Daoy (cell line): ENCODE data around the gene CYCS. TPM values are rescaled to one million over a fixed set of nuclear protein-coding genes. Genes with fewer than 3 reads are reported as not detected.
A peak's percentile ranks its signal among the peaks of the same experiment; 100 is the strongest.
"Not testable (repeated sequence)": the region's sequence is repeated elsewhere in the genome, so short reads cannot be mapped to it uniquely, and the experiment has no call there.

Experiments used
- DNase-seq: peaks from one replicate; pipeline ENCODE4 v3.0.0-alpha.2; 2015; ENCODE audit warnings: low read depth
- total RNA-seq: library from RNA; depleted of rRNA; stranded (reverse); fragments of >200 nt; shearing (Covaris generic); gene quantifications from 2 replicates; pipeline ENCODE4 v1.2.3, GENCODE V29; 2014

Gene CYCS
- total RNA-seq, 1 experiment from 2014 or later = 218 TPM

- DNase-seq = no peak
These were observed 6.9 kb downstream of the CYCS start for GRCh38 chr7:25118048-25118753.

DNA sequence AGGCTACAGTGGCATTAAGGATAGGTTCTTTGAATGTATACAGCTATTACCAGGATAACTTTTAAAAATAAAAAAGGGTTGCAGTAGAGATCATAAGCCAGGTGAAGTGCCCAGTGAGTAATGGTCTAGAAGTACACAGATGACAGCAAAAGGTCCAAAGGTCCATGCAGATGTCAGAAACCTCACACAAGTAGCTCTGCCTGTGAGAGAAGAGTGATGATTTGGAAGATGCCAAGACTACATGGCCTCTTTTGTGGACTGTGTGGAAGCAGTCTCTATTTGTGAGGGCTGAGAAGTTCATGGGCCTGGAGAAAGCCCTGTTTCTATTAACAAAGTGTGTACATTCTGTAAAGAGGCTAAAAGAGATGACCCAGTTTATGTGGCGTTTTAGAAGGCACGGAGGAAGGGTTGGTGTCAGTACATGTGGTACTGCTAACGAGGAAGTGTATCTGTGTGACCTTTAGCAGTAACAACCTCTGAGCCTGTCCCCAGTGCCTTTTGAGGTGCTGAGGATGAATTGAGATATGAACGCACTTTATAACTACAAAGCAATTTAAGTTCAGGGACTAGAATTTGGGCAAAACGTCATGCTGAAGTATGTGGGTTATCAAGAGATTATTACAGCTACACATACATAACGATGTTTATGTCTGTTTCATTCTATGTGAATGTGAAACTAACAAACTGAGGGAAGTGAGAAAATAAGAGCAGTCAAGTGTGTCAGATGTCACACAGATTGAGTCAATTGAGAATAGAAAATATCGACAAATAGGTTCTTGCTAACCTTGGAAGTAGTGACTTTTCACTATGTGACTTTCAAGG lies 7.6 kb downstream of the CYCS start:
- no peak for DNase-seq

DNA sequence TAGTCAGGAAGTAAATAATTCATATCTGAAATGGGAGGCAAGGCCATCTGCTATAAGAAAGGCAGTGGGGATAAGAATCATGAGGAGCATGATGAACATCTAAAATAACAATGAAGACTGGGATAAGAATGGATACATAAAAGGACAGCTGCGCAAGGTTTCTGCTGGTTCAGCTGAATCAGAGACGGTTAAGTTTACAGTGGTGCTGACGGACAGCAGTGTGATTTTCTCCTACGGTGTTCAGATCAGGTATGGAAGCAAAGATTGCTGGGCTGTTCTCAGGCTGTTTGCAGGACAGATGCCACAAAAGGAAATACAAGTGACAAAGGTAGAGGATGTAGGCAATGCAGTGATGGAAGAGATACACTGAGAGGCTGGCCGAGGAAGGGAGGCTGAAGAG lies 8.4 kb downstream of the CYCS start:
- DNase-seq = no peak

DNA sequence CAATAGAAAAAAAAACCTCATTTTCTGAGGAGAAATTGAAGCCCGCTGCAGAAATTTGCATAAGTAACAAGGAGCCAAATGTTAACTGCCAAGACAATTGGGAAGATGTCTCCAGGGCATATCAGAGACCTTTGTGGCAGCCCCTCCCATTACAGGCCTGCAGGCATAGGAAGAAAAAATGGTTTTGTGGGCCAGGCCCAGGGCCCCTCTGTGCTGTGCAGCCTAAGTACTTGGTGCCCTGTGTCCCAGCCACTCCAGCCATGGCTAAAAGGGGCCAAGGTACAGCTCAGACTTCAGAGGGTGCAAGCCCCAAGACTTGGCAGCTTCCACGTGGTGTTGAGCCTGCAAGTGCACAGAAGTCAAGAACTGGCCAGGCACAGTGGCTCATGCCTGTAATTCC lies 14.5 kb downstream of the CYCS start:
- DNase-seq = not testable (repeated sequence)

- no peak for DNase-seq
These were observed 15.8 kb downstream of the CYCS start for GRCh38 chr7:25109276-25109675.

- no peak for DNase-seq
These were observed 19.1 kb downstream of the CYCS start for GRCh38 chr7:25105911-25106310.

- DNase-seq = no peak
These were observed 21.3 kb downstream of the CYCS start for GRCh38 chr7:25103773-25104172.

DNA sequence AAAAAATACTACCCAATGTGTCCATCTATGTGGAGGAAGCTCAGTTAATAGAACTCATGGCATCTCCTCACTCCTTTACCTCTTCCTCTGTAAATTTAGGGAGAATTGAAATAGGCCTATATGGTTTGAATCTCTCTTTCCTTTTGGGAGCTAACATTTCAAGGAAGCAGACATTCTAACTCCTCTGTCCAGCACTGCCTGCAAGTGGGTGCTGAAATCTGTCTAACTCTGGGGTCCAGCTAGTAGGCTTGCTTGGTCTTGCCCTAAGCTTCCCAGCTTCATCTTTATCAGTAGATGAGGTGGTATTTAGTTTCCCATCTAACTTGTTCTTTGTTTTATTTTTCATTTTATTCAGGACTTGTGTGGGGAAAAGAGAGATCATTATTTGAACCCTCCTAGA lies 23.2 kb downstream of the CYCS start:
- DNase-seq = no peak

- DNase-seq = peak; percentile 78
These were observed 26.7 kb downstream of the CYCS start for GRCh38 chr7:25098096-25099046.

GRCh38 chr7:25095516-25096345 lies 29.3 kb downstream of the CYCS start:
- DNase-seq = no peak

- peak; percentile 91 for DNase-seq
These were observed 31.7 kb downstream of the CYCS start for GRCh38 chr7:25093268-25093826.

- no peak for DNase-seq
These were observed 33.3 kb downstream of the CYCS start for GRCh38 chr7:25091779-25092178.

DNA sequence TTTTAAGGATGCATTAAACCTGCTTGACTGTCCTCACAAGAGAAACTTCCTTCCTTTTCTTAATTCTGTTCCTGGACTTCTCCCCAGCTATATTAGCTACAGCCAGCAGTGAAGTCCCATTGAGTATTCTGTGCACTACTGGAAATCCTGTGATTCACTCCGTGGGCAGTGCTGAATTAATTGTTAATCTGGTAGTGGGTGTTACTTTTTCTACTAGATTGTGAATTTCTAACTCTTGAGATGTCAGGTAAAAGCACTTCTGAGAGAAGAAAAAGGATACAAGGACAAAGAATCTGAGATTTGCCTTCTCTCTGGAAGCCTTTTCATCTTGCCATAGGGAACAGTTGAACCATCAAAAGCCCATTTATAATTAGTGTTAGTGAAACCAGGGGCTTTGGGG lies 33.9 kb downstream of the CYCS start:
- no peak for DNase-seq

DNA sequence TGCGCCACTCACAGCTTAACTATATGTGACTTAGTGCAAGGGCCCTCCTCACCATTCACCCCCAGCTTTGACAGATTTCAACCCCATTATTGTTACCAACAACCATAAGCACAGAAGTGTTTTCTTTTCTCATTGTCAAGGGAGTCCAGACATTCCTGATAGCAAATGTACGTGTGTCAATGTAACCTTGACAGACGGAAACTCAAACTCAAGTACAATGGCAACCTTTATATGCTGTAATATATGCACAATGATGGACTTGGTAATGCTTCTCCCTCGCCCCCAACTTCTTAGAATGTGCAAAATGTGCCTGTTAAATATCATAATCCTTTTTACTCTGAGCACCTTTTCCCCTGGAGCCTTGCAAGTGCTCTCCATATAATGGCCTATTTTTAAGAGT lies 34.7 kb downstream of the CYCS start:
- no peak for DNase-seq

DNA sequence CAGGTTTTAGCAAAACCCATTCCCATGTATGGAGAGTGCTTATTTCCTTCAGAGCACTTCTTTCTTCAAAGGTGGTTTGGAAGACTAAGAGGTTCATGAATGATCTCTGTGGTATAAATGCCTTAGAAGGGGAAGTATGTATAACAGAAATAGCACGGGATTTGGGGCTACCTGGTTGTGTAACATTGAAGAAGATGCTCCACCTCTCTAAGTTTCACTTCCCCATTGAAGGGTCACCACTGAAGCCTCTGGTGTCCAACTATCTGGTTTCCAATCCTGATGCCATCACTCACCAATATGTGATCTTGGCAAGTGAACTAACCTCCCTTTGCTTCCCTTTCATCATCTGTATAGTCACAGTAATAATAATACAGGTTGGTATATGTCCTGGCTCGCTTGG lies 37.2 kb downstream of the CYCS start:
- DNase-seq = no peak

- no peak for DNase-seq
These were observed 40.2 kb downstream of the CYCS start for GRCh38 chr7:25084821-25085220.

- peak; percentile 29 for DNase-seq
These were observed 41.9 kb downstream of the CYCS start for GRCh38 chr7:25083201-25083600.

GRCh38 chr7:25082041-25082440 lies 43.0 kb downstream of the CYCS start:
- DNase-seq = not testable (repeated sequence)

- no peak for DNase-seq
These were observed 48.0 kb downstream of the CYCS start for GRCh38 chr7:25077096-25077495.

DNA sequence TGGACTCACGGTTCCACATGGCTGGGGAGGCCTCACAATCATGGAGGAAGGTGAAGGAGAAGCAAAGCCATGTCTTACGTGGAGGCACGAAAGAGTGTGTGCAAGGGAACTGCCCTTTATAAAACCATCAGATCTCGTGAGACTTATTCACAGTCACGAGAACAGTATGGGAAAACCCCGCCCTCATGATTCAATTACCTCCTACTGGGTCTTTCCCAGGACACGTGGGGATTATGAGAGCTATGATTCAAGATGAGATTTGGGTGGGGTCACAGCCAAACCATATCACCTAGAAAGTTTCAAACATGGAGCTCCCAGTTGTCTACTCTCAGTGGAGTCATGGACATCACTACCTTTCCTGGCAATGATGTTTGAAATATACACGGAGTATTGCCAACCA lies 49.6 kb downstream of the CYCS start:
- peak; percentile 27 for DNase-seq

GRCh38 chr7:25073451-25073850 lies 51.6 kb downstream of the CYCS start:
- no peak for DNase-seq
